Activated T-helper 2 cell treated with anti-CD3 and anti-CD28 coated beads, Interferon-gamma antibody, Interleukin-2, Interleukin-4, amounts not matched to agents 10 μg/mL and 5 μg/mL and 100 μg/mL, durations not matched to agents 14 hours and 24 hours and 36 hours (primary cell): Measurements from ENCODE around the gene SOX3. TPM values are rescaled to one million over a fixed set of nuclear protein-coding genes. Genes with fewer than 3 reads are reported as not detected.

Source experiments
- DNase-seq: peaks from one replicate; pipeline ENCODE4 v3.0.0; 2021; ENCODE audit warnings: low spot score
- H3K27ac Mint-ChIP-seq: one replicate; pipeline ENCODE4 v1.8.0; 2021; ENCODE audit warnings: mixed read lengths
- H3K27me3 Mint-ChIP-seq: one replicate; pipeline ENCODE4 v1.8.0; 2021; ENCODE audit warnings: low read depth, mixed read lengths
- H3K36me3 Mint-ChIP-seq: one replicate; pipeline ENCODE4 v1.8.0; 2021; ENCODE audit warnings: low read depth, mixed read lengths
- H3K4me1 Mint-ChIP-seq: one replicate; pipeline ENCODE4 v1.8.0; 2021; ENCODE audit warnings: low read depth, mixed read lengths
- H3K4me3 Mint-ChIP-seq: one replicate; pipeline ENCODE4 v1.8.0; 2021; ENCODE audit warnings: low read depth, mild to moderate bottlenecking, moderate library complexity, mixed read lengths
- H3K9me3 Mint-ChIP-seq: one replicate; pipeline ENCODE4 v1.8.0; 2021; ENCODE audit warnings: mixed read lengths
- intact Hi-C: fragments of 100-400 bp; cut with micrococcal nuclease; formaldehyde crosslinking; loops from one replicate; pipeline ENCODE4 v1.15.1; 2023
- total RNA-seq: library from RNA; stranded (reverse); gene quantifications from 2 replicates; pipeline ENCODE4 v1.2.3, GENCODE V29; 2022

SOX3 gene
- total RNA-seq, 1 donor from 2014 or later, result not detected

DNA sequence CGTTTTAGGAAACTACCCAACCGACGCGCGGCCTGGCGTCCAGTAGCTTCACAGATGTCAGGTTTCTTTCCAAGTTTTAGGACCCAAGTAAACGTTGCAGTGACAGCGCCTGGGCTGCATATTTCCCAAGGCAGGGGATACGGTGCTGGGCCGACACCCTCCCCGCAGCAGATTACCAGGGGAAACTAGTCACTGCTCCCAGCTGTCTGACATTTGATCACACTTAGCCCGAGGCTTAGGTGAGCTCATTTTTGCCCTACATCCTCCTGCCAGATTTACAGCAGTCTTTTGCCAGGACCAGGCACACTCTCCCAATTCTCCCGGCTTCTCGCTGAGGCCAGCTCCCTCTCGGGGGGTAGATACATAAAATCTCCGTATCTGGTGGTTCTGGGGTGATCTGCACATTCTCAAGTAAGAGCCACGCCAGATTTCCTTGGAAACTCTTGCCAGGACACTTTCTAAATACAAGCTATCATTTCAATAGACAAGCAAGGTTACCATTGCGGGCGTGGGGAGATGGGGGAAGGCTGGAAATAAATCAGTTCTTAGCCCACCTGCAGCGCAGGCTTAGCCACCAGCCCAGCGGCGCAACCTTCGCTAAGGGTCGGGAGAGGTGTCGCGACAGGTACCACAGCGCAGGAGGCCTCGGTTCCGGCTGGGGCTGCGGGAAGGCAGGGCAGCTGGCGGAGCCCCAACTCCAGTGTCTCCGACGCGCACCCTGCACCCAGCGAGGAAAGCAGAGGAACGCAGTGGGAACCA lies 2.5 kb upstream of the SOX3 start:
- H3K9me3 Mint-ChIP-seq, result no peaks in the 10 kb centered on the region
- peaks cover 55% of the 10 kb centered on the region for H3K27me3 Mint-ChIP-seq
- H3K4me1 Mint-ChIP-seq, result no peaks in the 10 kb centered on the region
- H3K4me3 Mint-ChIP-seq, result no peak overlapping the region
- no peak for DNase-seq
- intact Hi-C loops, result loop anchor here (10.0 kb wide), 1 partner anchor 257 kb away; no protein-coding TSS in a partner anchor
- no peak overlapping the region for H3K27ac Mint-ChIP-seq
- no peaks in the 10 kb centered on the region for H3K36me3 Mint-ChIP-seq

GRCh38 chrX:140505421-140506337 lies 810 bp upstream of the SOX3 start:
- DNase-seq, result no peak
- H3K9me3 Mint-ChIP-seq, result no peaks in the 10 kb centered on the region
- peaks cover 59% of the 10 kb centered on the region for H3K27me3 Mint-ChIP-seq
- H3K4me3 Mint-ChIP-seq, result no peak overlapping the region
- no peak overlapping the region for H3K27ac Mint-ChIP-seq
- no peaks in the 10 kb centered on the region for H3K4me1 Mint-ChIP-seq
- no peaks in the 10 kb centered on the region for H3K36me3 Mint-ChIP-seq
- intact Hi-C loops, result loop anchor here (10.0 kb wide), 1 partner anchor 259 kb away; no protein-coding TSS in a partner anchor

DNA sequence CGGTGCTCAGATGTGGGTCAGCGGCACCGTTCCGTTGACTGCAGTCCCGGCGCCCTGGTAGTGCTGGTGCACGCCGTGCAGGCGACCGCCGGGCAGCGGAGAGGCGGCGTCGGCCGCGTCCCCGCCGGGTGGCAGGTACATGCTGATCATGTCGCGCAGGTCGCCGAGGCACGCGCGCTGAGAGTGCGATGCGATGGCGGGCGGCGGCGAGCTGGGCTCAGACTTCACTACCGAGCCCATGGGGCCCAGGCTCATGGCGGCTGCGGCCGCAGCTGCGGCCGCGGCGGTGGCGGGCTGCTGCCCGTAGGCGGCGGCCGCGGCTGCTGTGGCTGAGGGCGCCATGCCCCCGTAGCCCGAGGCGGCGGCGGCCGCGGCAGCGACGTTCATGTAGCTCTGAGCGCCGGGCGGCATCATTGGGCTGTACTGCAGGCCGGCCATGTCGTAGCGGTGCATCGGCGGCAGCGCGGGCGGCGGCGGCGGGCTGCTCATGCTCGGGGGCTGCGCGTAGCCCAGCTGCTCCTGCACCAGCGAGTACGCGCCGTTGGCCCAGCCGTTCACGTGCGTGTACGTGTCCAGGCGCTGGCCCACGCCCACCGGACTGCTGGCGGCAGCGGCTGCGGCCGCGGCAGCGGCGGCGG lies 1.0 kb downstream of the SOX3 start:
- H3K4me3 Mint-ChIP-seq, result no peak overlapping the region
- H3K9me3 Mint-ChIP-seq, result no peaks in the 10 kb centered on the region
- intact Hi-C loops, result loop anchor here (10.0 kb wide), 1 partner anchor 261 kb away; no protein-coding TSS in a partner anchor
- DNase-seq, result no peak
- no peaks in the 10 kb centered on the region for H3K36me3 Mint-ChIP-seq
- no peaks in the 10 kb centered on the region for H3K4me1 Mint-ChIP-seq
- H3K27ac Mint-ChIP-seq, result no peak overlapping the region
- peaks cover 55% of the 10 kb centered on the region for H3K27me3 Mint-ChIP-seq

DNA sequence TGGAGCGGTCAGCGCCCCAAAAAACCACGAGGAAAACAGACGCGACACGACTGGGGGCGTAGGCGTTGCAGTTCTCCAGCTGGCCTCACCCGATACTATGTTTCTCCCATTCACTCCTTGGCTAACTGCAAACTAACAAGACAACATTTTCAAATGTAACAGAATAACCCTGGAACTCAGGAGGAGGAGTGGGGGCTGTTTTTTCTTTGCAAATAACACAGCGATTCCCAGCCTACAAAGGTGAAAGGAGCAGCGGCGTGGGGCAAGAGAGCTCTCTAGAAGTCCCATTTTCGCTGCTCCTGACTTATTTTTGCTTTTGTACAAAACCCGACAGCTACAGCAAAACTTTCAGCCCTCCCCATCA lies 1.6 kb downstream of the SOX3 start:
- H3K4me3 Mint-ChIP-seq, result no peak overlapping the region
- intact Hi-C loops, result loop anchor here (10.0 kb wide), 1 partner anchor 262 kb away; no protein-coding TSS in a partner anchor

DNA sequence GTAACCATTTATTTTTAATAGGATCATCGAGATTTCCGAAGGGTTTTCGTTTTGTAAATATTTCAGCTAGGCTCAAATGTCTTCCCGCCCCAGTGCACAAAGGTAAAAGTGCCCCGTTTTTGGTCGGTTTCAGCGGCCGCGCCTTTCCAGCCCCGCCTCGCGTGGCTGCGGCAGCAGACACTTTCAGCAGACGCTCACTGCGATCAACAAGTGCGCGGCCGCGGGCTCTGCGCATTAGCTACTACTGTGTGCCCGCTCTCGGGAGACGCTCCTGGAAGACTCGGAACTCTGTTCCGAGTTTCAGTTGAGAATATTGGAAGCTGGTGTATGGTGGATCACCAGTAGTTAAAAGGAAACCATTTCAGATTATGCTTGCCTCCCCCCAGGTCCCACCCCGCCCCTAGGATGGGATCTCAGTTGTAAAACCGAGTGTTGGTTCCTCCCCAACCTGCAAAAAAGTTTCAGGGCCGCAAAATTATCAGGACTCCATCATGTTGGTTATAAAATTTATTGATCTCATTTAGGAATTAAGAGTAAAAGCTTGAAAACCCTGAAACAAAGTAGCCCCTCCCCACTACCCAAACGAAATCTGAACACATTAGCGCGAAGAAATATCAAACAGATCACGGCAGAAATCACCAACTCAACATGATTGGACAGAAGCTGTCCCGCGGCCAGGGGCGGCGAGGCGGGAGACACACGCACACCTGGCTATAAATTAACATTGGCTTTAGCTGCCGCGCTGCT lies 2.2 kb downstream of the SOX3 start:
- Mint-ChIP-seq H3K4me1 (no peaks in the 10 kb centered on the region), H3K4me3 (no peak overlapping the region), H3K27ac (no peak overlapping the region), H3K9me3 (no peaks in the 10 kb centered on the region), H3K27me3 (peaks cover 49% of the 10 kb centered on the region), H3K36me3 (no peaks in the 10 kb centered on the region)
- no peak for DNase-seq
- intact Hi-C loops, result loop anchor here (10.0 kb wide), 1 partner anchor 262 kb away; no protein-coding TSS in a partner anchor

More for the DNA sequence above, 1.6 kb downstream of the SOX3 start:
- Mint-ChIP-seq H3K27ac (no peak overlapping the region), H3K27me3 (peaks cover 51% of the 10 kb centered on the region), H3K4me1 (no peaks in the 10 kb centered on the region), H3K36me3 (no peaks in the 10 kb centered on the region), H3K9me3 (no peaks in the 10 kb centered on the region)
- DNase-seq, result no peak

DNA sequence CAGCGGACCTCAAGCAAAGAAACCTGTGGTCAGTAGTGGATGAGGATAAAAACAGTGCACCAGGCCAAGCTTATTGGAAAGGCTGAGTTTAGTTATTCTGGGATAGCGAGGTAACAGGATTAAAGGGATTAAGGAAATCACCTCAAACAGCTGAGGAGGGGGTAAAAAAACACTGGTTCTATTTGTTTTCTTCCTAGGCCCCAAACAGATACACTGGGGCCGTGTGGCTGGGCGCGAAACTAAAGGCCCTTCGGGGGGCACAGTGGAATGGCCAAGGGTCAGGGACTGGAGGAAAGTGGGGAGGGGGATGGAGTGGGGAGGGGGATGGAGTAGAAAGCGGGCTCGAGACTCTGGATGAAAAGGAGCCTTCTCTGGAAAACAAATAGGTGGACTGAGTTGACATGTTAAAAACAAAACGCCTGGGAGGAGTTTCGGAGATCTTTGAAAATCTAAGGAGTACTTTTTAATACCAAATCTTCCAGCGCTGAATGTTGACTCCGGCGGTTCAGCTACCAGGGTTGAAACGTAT lies 2.9 kb downstream of the SOX3 start:
- no peak for DNase-seq
- no peak overlapping the region for H3K27ac Mint-ChIP-seq
- peaks cover 44% of the 10 kb centered on the region for H3K27me3 Mint-ChIP-seq
- H3K4me1 Mint-ChIP-seq, result no peaks in the 10 kb centered on the region
- H3K4me3 Mint-ChIP-seq, result no peak overlapping the region
- no peaks in the 10 kb centered on the region for H3K36me3 Mint-ChIP-seq
- intact Hi-C loops, result loop anchor here (10.0 kb wide), 1 partner anchor 263 kb away; no protein-coding TSS in a partner anchor
- no peaks in the 10 kb centered on the region for H3K9me3 Mint-ChIP-seq

- no peaks in the 10 kb centered on the region for H3K4me1 Mint-ChIP-seq
- no peak for DNase-seq
- no peaks in the 10 kb centered on the region for H3K36me3 Mint-ChIP-seq
- intact Hi-C loops, result loop anchor here (10.0 kb wide), 1 partner anchor 263 kb away; no protein-coding TSS in a partner anchor
- no peak overlapping the region for H3K27ac Mint-ChIP-seq
- H3K27me3 Mint-ChIP-seq, result peaks cover 39% of the 10 kb centered on the region
- H3K9me3 Mint-ChIP-seq, result no peaks in the 10 kb centered on the region
- no peak overlapping the region for H3K4me3 Mint-ChIP-seq
Observed at GRCh38 chrX:140501321-140501720, 3.5 kb downstream of the SOX3 start.

DNA sequence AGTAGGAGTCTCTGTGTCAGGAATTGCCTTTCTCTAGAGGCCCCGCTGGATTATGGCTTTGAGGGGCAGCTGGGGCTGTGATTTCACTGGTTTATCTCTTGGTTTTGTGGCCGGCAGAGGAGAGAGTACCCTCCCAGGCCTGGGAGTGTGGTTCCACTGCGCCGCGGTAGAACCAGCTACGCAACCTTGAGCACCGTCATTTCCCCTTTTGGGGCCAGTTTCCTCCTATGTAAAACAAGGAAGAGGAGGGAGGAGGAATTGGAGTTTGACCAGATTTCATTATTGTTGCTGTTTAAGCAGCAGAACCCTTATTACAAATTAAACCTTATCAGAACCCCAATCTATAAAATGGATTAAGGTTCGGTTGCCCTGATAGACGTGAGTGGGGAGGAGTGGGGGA lies 4.4 kb downstream of the SOX3 start:
- no peak for DNase-seq
- Mint-ChIP-seq H3K27me3 (peaks cover 35% of the 10 kb centered on the region), H3K27ac (no peak overlapping the region), H3K4me3 (no peak overlapping the region), H3K4me1 (no peaks in the 10 kb centered on the region), H3K9me3 (no peaks in the 10 kb centered on the region), H3K36me3 (no peaks in the 10 kb centered on the region)
- intact Hi-C loops, result loop anchor here (10.0 kb wide), 1 partner anchor 264 kb away; no protein-coding TSS in a partner anchor

DNA sequence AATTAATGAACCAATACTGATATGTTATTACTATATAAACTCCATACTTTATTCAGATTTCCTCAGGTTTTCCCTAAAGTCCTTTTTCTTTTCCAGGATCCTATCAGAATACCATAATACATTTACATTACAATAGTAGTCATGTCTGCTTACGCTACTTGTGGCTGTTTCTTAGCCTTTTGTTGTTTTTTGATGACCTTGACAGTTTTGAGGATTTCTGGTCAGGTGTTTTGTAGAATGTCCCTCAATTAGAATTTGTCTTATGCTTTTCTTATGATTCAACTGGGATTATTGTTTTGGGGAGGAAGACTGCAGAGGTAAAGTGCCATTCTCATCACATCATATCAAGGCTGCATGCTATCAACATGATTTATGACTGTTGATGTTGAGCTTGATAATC lies 9.1 kb downstream of the SOX3 start:
- Mint-ChIP-seq H3K9me3 (no peaks in the 10 kb centered on the region), H3K27me3 (peaks cover 12% of the 10 kb centered on the region), H3K27ac (no peak overlapping the region), H3K36me3 (no peaks in the 10 kb centered on the region), H3K4me1 (no peaks in the 10 kb centered on the region), H3K4me3 (no peak overlapping the region)
- intact Hi-C loops, result no loop called here
- no peak for DNase-seq

DNA sequence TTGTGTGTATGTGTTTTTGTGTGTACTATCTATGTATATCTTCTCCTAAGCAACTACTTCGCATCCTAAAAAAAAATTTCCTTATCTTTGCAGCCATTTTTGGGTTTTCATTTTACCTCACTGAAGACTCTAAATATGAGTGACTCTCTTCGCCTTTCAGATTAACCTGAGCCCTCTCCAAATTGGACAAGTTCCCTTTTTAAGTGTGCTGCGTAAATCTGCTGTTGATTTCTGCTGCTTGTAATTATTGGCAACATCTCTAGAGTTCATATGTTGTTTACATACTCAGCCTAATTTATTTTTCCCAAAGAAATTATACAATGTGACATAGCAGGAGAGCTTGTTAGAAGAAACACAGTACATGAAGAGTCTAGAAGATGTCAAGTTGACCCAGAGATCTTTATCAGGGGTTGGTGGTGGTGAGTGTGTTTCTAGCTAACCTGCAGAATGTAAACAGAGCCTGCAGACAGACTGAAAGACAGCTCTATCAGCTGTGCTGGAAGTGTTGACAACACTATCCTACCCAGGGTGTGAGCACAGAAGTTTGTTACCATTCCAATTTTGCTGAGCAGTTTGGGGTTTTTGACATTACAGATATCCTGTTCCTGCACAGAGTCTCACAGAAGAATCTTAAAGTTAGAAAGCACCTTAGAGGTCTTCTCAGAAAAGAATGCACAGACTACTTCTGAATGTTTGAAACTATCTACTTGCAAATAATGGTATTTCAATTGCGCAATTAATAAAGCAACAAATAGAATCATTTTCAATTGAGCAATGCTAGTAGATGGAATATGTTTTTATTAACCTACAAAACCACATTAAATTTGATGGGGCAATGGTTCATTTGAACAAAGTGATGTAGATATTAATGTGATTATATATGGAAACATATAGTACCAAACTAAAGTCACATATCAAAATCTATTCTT lies 12.5 kb downstream of the SOX3 start:
- Mint-ChIP-seq H3K9me3 (no peaks in the 10 kb centered on the region), H3K4me3 (no peak overlapping the region), H3K36me3 (no peaks in the 10 kb centered on the region), H3K27me3 (no peaks in the 10 kb centered on the region), H3K27ac (no peak overlapping the region), H3K4me1 (no peaks in the 10 kb centered on the region)
- DNase-seq, result no peak
- intact Hi-C loops, result no loop called here

- no peaks in the 10 kb centered on the region for H3K4me1 Mint-ChIP-seq
- H3K9me3 Mint-ChIP-seq, result peaks cover 9% of the 10 kb centered on the region
- intact Hi-C loops, result no loop called here
- no peaks in the 10 kb centered on the region for H3K36me3 Mint-ChIP-seq
- H3K27ac Mint-ChIP-seq, result no peak overlapping the region
- H3K27me3 Mint-ChIP-seq, result no peaks in the 10 kb centered on the region
- H3K4me3 Mint-ChIP-seq, result no peak overlapping the region
- no peak for DNase-seq
Observed at GRCh38 chrX:140480765-140481164, 24.1 kb downstream of the SOX3 start.
